GM18873 (cell line): ENCODE results near the gene FAM168A.
"Not testable (repeated sequence)": the region's sequence is repeated elsewhere in the genome, so short reads cannot be mapped to it uniquely, and the experiment has no call there.

Experiments used
- ATAC-seq: cut with Tn5 transposase; IDR thresholded peaks from one replicate; pipeline ENCODE4 v1.9.1; 2021; ENCODE audit warnings: mild to moderate bottlenecking, moderate library complexity, moderate number of reproducible peaks; ENCODE audit not compliant: unreplicated experiment, low FRiP score

Gene FAM168A

GRCh38 chr11:73436859-73437258 lies 161.1 kb downstream of the FAM168A start:
- not testable (repeated sequence) for ATAC-seq

- ATAC-seq, result no peak
Observed at GRCh38 chr11:73431396-73431795, 166.5 kb downstream of the FAM168A start.

GRCh38 chr11:73430326-73430725 lies 167.6 kb downstream of the FAM168A start:
- no peak for ATAC-seq

DNA sequence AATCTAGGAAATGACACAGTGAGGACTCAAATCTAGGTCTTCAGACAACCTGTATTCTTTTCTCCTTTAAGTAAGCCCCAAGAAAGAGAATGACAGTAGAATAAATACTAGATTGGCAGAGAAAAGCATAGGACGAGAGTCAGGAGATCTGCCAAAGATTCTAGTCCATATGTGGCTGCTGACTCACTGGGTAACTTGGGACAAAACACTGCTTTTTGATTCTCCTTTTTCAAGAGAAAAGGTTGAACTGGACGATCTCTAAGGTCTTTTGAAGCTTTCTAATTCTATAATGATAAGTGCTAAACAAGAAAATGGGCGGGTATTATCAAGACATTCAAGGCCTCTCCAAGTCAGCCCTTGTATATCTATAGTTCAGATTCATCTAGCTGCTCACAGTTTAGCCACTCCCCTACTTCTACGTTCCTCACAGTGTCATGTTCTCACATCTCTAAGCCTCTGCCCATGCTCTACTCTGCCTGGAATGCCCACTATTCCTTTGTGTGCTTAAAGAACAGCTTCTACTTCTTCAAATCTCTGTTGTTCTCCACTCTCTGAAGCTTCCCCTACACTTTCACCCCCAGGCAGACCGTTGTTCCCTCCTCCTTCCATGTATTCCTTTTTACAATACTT lies 168.7 kb downstream of the FAM168A start:
- no peak for ATAC-seq

GRCh38 chr11:73428699-73429098 lies 169.2 kb downstream of the FAM168A start:
- ATAC-seq, result no peak

GRCh38 chr11:73428227-73428626 lies 169.7 kb downstream of the FAM168A start:
- ATAC-seq, result no peak

GRCh38 chr11:73426219-73426850 lies 171.6 kb downstream of the FAM168A start:
- ATAC-seq, result no peak

DNA sequence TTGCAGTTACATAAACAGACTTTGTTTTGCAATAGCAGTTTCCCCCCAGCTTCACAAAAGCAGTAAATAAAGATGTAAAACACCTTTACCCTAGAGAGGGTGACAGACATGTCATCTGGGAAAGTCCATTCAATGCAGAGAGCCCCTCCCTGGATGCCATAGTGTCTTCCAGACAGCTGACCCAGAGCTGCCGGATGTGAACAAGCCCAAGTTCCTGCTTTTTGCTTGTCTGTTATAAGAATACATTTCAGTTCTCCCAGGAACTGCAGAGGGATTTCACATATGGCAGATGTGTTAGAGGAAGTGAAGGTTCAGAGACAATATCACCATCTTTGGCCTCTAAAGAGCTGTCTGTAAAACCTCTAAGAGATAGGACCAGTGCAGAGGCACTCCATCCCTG lies 172.8 kb downstream of the FAM168A start:
- ATAC-seq, result no peak

DNA sequence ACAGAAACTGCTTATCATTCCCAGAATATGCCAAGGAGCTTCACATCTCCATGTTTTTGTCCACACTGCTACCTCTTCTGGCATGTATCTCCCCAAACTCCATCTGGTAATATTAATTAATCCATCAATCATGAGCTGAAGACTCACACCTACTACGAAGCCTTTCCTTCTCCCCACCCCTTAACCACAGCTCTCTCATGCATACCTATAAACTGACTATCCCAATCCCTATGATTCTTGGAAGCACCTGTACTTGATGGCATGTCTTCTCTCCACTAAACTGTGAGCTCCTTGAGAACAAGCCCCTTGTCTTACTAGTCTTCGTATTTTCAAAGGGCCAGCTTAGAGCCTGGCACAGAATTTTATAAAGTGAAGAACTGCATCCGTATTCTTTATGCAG lies 174.4 kb downstream of the FAM168A start:
- no peak for ATAC-seq

GRCh38 chr11:73422886-73423285 lies 175.0 kb downstream of the FAM168A start:
- ATAC-seq, result no peak

GRCh38 chr11:73420136-73420535 lies 177.8 kb downstream of the FAM168A start:
- ATAC-seq, result no peak

DNA sequence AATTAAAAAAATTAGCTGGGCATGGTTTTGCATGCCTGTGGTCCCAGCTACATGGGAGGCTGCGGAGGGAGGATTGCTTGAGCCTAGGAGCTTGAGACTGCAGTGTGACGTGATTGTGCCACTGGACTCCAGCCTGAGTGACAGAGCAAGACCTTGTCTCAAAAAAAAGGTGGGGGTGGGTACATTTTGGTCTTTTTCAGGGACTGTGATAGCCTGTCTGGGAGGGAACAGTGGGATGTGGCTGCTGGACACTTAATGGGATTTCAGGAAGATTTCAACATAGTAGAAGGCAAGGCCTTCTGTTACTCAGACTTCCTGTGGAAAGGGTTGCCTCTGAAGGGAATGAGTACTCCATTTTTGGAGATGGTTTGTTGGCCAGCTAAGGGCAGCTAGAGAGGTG lies 181.1 kb downstream of the FAM168A start:
- ATAC-seq, result no peak

- ATAC-seq, result no peak
Observed at GRCh38 chr11:73415854-73416615, 181.9 kb downstream of the FAM168A start.

DNA sequence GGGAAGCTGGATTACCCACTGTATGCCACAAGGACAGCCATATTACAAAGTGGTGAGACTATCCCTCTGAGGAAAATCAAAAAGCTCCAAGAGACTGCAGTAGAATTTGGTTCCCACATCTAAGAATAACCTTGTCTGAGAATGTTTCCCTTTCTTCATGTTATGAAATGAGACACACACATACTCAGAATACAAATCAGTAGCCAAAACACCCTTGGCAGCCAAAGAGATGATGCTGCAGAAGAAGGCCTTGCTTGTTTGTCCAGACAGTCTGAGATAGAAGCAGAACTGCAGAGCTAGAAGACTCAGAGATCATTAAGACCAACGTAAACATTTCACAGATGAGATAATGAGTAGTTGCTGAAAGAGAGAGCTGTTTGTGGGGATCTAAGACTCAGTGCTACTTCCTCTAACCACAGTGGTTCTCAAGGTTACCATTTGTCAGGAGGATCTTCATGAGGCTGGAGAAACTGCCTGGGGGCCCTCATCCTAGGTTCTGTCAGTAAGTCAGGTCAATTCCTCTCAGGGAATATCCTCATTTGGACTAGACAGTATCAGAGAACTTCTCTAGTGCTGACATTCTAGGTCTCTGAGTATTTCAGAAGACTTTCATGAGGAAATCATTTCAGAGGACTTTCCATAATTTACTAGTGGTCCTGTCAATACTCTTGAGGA lies 182.8 kb downstream of the FAM168A start:
- ATAC-seq, result no peak

- ATAC-seq, result no peak
Observed at GRCh38 chr11:73413256-73413655, 184.7 kb downstream of the FAM168A start.

GRCh38 chr11:73412308-73412707 lies 185.6 kb downstream of the FAM168A start:
- no peak for ATAC-seq

- ATAC-seq, result no peak
Observed at GRCh38 chr11:73411031-73411430, 186.9 kb downstream of the FAM168A start.

- no peak for ATAC-seq
Observed at GRCh38 chr11:73410627-73411026, 187.3 kb downstream of the FAM168A start.

- no peak for ATAC-seq
Observed at GRCh38 chr11:73409431-73409830, 188.5 kb downstream of the FAM168A start.

GRCh38 chr11:73406619-73407018 lies 191.3 kb downstream of the FAM168A start:
- no peak for ATAC-seq

DNA sequence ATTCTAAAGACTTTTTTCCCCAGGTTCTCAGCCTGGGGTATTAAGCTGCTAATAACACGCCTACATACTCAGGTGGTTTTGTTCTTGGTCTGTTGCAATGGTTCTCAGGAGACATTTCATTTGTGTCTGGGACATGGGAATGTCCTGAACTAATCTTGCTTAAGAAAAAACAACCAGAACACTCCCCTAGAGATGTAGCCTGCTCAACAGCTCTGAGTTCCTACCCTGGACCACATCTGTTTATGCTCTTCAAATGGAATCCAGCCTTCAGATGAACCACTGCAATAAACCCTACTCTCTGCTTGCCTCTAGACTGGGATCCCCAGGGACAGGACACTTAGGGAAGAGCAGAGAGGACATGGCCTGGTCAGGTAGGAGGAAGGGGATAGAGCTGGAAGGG lies 191.8 kb downstream of the FAM168A start:
- no peak for ATAC-seq
